Spleen (tissue), 7 donors: ENCODE results near the gene GPR26.

Experiments
- POLR2A ChIP-seq, 3 donors: fragments of 450-650 bp; IDR thresholded peaks; one replicate each; pipeline ENCODE4 v1.5.1; 2017; ENCODE audit warnings: antibody characterized with exemption in 3 of 3, mild to moderate bottlenecking in 1 of 3
- TF ChIP-seq, protein P1 (sequence below), 11 experiments: fragments of 200-600 bp in 7 of 11; fragments of 450-650 bp in 4 of 11; sonication (generic) in 4 of 11; IDR thresholded peaks in 8 of 11; conservative IDR thresholded peaks in 3 of 11; 1 replicate in 7 of 11; 2 replicates in 4 of 11; pipeline versions ENCODE4 v1.4.0 to v1.8.0; 2016 to 2021; ENCODE audit warnings: antibody characterized with exemption in 11 of 11, inconsistent platforms in 4 of 11, mild to moderate bottlenecking in 1 of 11
- donor health status: DM: no; HTN: no; CAD: no; lungs with moderate emphysema.
- donor health status: DM: no; HTN: no; CAD: no.
- donor health status: DM: no; HTN: no; CAD: no.

DNA sequence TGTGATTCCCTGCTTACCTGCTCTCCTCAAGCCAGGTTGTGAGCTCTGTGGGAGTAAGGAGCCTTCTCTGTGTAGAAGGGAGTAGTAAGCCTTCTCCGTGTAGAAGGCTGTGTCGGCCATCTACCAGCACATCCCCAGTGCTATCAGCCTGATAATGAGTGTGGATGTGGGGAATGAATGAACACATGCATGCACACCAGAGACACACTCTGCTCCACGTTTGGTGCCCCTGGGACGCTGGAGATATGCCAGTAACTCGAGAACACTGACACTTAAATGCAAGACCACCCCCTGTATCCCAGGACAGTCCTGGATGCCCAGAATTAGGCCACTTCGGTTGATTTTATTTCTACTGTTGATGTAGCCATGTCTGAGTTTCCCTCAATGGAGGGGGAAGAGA lies 21.1 kb upstream of the GPR26 start:
- TF ChIP-seq, protein P1, sequence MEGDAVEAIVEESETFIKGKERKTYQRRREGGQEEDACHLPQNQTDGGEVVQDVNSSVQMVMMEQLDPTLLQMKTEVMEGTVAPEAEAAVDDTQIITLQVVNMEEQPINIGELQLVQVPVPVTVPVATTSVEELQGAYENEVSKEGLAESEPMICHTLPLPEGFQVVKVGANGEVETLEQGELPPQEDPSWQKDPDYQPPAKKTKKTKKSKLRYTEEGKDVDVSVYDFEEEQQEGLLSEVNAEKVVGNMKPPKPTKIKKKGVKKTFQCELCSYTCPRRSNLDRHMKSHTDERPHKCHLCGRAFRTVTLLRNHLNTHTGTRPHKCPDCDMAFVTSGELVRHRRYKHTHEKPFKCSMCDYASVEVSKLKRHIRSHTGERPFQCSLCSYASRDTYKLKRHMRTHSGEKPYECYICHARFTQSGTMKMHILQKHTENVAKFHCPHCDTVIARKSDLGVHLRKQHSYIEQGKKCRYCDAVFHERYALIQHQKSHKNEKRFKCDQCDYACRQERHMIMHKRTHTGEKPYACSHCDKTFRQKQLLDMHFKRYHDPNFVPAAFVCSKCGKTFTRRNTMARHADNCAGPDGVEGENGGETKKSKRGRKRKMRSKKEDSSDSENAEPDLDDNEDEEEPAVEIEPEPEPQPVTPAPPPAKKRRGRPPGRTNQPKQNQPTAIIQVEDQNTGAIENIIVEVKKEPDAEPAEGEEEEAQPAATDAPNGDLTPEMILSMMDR (IDR thresholded peaks at IDR 0.05 in 8 of 11, conservative IDR thresholded peaks at IDR 0.05 in 3 of 11), result no peak
- TF ChIP-seq POLR2A (IDR thresholded peaks at IDR 0.05), result no peak
